ENCODE data around the gene NXT1. TPM values are rescaled to one million over a fixed set of nuclear protein-coding genes. Genes with fewer than 3 reads are reported as not detected.

NXT1 gene
- total RNA-seq, 1 donor from 2014 or later = 6.0 TPM

GRCh38 chr20:23371496-23371895 lies 20.9 kb downstream of the NXT1 start:
- no peak for ATAC-seq

GRCh38 chr20:23374441-23374840 lies 23.9 kb downstream of the NXT1 start:
- intact Hi-C loops (cut with micrococcal nuclease) = no loop called here
- peak; percentile 36 for ATAC-seq
- no peak for DNase-seq

More at GRCh38 chr20:23371496-23371895, 20.9 kb downstream of the NXT1 start:
- intact Hi-C loops (cut with micrococcal nuclease) = no loop called here
- DNase-seq = no peak

GRCh38 chr20:23375827-23376226 lies 25.2 kb downstream of the NXT1 start:
- intact Hi-C loops (cut with micrococcal nuclease) = no loop called here
- ATAC-seq = no peak
- no peak for DNase-seq

- DNase-seq (no peak), ATAC-seq (no peak)
- intact Hi-C loops (cut with micrococcal nuclease) = no loop called here
Observed at GRCh38 chr20:23379772-23380171, 29.2 kb downstream of the NXT1 start.

GRCh38 chr20:23381876-23382275 lies 31.3 kb downstream of the NXT1 start:
- no peak for ATAC-seq

GRCh38 chr20:23386304-23387117 lies 35.9 kb downstream of the NXT1 start:
- intact Hi-C loops (cut with micrococcal nuclease) = no loop called here
- DNase-seq (no peak), ATAC-seq (no peak)

More at GRCh38 chr20:23381876-23382275, 31.3 kb downstream of the NXT1 start:
- intact Hi-C loops (cut with micrococcal nuclease) = no loop called here
- DNase-seq = no peak

GRCh38 chr20:23387118-23387443 lies 36.5 kb downstream of the NXT1 start:
- DNase-seq (no peak), ATAC-seq (no peak)
- intact Hi-C loops (cut with micrococcal nuclease) = no loop called here

GRCh38 chr20:23390091-23390774 lies 39.6 kb downstream of the NXT1 start:
- DNase-seq = no peak
- intact Hi-C loops (cut with micrococcal nuclease) = no loop called here
- no peak for ATAC-seq

GRCh38 chr20:23391707-23392310 lies 41.2 kb downstream of the NXT1 start:
- no peak for DNase-seq
- intact Hi-C loops (cut with micrococcal nuclease) = no loop called here
- ATAC-seq = no peak

- intact Hi-C loops (cut with micrococcal nuclease) = no loop called here
- DNase-seq (no peak), ATAC-seq (no peak)
Observed at GRCh38 chr20:23393996-23394775, 43.6 kb downstream of the NXT1 start.

- ATAC-seq (peak; percentile 47), DNase-seq (no peak)
- intact Hi-C loops (cut with micrococcal nuclease) = no loop called here
Observed at GRCh38 chr20:23396950-23397627, 46.5 kb downstream of the NXT1 start.

- ATAC-seq = peak; percentile 33
- intact Hi-C loops (cut with micrococcal nuclease) = no loop called here
- no peak for DNase-seq
Observed at GRCh38 chr20:23397961-23398360, 47.4 kb downstream of the NXT1 start.

GRCh38 chr20:23399568-23400241 lies 49.1 kb downstream of the NXT1 start:
- intact Hi-C loops (cut with micrococcal nuclease) = no loop called here
- ATAC-seq (peak; percentile 16), DNase-seq (no peak)

- ATAC-seq (peak; percentile 67), DNase-seq (no peak)
- intact Hi-C loops (cut with micrococcal nuclease) = no loop called here
Observed at GRCh38 chr20:23401051-23401450, 50.5 kb downstream of the NXT1 start.

GRCh38 chr20:23403751-23404150 lies 53.2 kb downstream of the NXT1 start:
- ATAC-seq = no peak
- intact Hi-C loops (cut with micrococcal nuclease) = no loop called here
- no peak for DNase-seq

GRCh38 chr20:23404196-23404595 lies 53.6 kb downstream of the NXT1 start:
- no peak for DNase-seq
- ATAC-seq = peak; percentile 11
- intact Hi-C loops (cut with micrococcal nuclease) = no loop called here
